HG03066 (cell line): ENCODE measurements around the gene LAMA3.

Source experiments
- ATAC-seq: cut with Tn5 transposase; IDR thresholded peaks from one replicate; pipeline ENCODE4 v1.9.1; 2021; ENCODE audit warnings: low read depth; ENCODE audit not compliant: unreplicated experiment

The LAMA3 gene

GRCh38 chr18:23927821-23928746 lies 238.8 kb downstream of the LAMA3 start:
- no peak for ATAC-seq

- no peak for ATAC-seq
Observed at GRCh38 chr18:23929362-23929930, 240.2 kb downstream of the LAMA3 start.

GRCh38 chr18:23930002-23930401 lies 240.7 kb downstream of the LAMA3 start:
- no peak for ATAC-seq

DNA sequence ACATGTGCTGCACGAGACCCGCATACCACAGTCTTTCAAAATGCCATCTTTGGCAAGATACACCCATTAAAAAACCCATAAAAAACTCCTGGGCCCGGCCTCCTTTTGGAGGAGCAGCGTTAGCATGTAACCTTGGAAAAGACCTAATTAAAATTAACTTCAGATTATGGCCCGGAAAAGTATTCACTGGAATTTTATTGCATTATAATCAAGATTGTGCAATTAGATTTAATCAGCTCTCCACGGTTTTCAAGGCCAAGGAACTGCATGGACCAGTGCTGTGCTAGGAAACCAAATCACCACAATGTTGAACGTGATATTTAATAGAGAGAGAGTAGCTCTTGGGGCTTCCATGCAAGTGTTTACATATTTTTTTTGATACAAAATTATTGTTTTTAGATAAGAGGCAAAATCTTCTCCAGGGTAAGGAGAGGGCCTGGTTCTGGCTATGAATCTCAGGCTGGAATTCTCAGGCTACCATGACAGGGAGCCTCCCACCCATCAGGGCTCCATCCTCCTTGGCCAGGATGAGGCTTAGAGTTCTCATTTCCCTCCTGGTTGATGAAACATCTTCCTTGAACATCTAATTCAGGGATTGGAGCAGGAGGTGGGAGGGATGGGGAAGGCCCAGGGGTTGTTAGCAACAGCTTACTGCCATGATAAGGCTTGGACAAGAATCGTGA lies 243.3 kb downstream of the LAMA3 start:
- ATAC-seq: no peak

- no peak for ATAC-seq
Observed at GRCh38 chr18:23933407-23933806, 244.2 kb downstream of the LAMA3 start.

GRCh38 chr18:23934252-23934651 lies 245.0 kb downstream of the LAMA3 start:
- no peak for ATAC-seq

DNA sequence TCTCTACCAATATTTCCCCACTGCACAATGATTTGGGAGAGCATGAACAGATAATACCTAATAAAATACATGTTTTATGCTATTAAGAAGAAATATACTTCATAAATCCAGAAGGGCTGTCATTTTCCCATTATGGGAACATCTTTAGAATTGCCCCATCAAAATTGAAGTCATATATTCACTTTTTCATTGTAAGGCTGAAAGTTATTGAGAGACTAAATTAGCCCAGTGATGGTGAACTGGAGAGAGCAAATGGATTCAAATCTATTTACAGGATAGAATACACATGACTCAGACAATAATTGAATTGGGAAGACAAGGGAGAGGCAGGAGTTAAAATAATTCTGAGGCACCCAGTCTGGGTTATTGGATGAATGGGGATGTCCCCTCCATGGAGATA lies 245.6 kb downstream of the LAMA3 start:
- ATAC-seq: no peak

DNA sequence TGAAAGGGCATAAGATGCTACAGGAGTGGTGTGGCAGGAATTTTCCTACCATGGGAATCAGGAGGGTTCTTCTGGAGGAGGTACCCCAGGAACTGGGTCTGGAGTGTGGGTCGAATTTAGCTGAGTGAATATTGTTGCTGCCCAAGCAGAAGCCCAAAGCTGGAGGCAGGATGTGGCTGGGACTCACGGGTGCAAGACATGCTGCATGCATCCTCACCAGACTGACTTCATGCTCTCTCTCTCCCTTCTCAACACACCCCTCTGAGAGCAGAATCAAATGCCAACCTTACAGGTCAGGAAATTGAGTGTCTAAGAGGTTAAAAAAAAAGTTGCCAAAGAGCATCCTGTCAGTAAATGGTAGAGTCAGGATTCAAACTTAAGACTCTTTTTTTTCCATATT lies 246.6 kb downstream of the LAMA3 start:
- ATAC-seq: no peak

- ATAC-seq: no peak
Observed at GRCh38 chr18:23936381-23936958, 247.2 kb downstream of the LAMA3 start.

DNA sequence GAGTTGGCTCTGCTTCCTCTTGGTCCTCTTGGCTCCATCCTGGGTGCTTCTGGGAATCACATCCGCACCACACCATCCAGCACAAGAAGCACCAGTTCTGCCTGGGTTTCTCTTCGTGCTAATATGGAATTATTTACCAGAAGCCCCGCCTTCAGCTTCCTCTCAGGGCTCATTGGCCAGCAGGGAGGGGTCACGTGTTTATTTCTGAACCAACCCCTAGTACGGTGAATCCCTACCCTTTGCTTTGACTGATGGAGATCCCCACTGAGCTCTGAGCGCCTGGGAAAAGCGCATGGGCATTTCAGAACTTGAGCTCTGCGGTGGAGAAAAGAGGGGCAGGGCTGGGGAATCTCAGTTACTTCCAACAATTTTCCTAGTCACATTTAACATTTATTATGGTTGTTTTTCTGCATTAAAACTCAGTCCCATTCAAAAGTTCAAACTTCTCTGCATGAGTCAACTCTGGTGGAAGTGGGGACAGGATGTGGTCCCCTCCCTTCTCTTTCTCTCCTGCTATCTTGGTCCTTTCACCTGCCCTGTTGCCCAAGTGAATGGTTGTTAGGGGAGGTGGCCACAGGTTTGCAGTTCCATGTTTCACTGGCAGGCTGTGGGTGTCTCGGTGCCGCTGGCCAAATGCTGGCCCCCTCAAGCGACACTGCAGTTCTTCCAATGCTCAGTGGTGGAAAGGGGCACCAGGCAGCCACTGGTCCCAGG lies 248.9 kb downstream of the LAMA3 start:
- ATAC-seq: no peak

DNA sequence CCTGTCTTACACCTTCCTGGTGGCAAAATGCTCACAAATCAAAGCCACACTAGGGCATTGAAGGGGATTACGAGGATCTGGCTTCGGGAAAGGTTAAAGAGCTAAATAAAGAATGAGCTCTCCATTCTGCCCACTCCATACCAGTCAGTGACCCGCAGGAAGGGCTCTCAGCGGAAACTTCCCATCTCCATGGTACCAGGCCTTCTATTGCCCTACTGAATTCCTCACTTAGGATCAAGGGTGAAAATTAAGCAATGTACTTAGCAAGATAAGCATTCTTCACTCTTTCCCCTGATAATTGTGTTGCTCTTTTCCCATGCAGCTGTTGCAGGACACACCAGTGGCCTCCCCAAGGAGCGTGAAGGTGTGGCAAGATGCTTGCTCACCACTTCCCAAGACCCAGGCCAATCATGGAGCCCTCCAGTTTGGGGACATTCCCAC lies 249.7 kb downstream of the LAMA3 start:
- no peak for ATAC-seq

DNA sequence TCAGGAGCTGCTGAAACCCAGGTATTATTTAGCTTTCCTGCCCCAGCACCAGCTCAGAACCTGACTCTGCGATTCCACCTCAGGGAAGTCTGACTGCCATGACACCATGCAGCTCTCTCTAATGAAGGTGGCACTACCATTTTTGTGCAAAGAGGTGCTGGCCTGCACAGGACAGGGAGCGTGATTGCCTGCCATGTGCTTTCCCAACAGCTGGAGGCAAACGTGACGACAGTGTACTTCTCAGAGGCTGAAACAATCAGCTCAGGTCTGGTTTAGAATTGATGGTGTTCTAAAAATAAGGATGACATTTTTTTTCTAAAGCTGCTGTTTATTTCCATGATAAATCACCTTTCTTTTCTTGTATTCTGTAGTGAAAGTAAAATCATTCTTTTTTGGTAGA lies 250.1 kb downstream of the LAMA3 start:
- no peak for ATAC-seq

DNA sequence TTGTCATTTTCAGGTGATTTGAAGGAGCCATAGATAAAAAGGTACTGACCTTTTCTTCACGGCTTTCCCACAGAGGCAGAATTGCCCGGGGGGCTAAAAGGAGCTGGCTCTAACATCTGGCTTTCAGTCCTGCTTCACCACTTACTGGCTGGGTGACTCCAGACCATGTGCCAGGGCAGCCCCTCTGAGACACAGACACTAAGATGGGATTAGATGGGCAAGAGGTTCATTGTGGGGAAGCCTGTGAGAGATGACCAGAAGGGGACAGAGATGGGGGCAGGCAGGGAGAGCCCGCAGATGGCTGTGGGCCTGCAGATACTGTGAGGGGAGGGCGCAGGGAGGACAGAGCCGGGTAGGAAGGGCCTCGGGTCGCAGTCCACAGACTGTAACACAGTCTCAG lies 250.6 kb downstream of the LAMA3 start:
- ATAC-seq: no peak

DNA sequence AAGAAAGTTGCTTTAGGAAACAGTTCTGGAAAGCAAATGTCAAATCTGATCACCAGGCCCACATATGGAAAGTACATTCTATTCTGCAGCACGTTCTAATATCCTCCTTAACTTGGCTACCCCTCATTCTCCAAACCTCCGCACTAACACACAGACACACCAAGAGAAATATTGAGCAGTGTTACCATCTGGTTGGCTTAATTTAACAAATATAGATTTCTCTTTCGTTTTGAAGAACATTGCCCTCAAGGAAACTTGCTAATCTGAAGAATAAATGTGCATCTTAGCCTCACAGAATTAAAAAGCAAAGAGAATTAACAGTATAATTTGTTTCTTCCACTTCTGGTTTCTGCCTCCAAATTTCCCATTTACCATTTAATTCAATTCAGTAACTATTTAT lies 252.5 kb downstream of the LAMA3 start:
- no peak for ATAC-seq

DNA sequence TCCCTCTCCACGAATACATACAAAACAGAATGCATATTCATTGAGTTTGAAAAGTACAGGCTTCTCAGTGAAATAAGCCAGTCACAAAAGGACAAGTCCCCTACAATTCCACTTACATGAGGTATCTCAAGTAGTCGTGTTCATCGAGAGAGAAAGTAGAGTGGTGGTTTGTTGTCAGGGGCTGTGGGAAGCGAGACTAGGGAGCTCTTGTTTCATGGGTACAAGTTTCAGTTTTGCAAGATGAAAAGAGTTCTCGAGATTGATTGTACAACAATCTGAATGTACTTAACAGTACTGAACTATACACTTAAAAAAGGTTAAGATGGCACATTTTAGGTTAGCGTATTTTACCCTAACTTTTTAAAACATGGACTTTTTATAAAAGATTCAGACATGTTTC lies 253.9 kb downstream of the LAMA3 start:
- peak; percentile 87 for ATAC-seq

- no peak for ATAC-seq
Observed at GRCh38 chr18:23943903-23944624, 254.8 kb downstream of the LAMA3 start.

DNA sequence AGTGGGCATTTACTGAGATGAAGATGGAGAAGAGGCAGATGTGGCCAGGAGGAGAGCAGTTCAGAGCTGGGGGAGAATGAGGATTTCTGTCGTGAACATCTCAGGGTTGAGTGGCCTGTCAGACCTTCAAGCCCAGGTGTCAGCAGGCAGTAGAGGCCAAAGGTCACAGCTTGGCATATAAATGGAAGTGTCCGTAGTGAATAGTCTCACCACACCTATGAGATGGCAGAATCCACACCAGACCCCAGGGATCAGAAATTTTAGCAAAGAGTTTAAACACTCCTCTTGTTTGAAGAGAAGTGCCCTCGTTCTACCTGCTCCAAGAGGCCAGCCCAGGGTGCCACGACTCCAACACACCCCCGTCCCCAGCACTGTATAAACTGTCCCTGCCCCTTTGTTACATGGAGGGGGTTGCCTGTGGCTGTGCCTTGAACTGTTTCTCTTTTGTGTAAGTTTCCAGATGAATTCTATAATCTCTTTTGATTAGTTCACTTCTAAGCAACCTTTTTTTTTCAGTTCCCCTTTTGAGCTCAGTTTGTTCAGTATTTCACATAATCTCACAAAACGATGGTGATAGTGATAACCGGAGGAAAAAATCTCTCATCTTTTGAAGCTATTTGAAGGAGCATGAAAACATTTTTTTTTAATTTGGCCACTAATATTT lies 256.3 kb downstream of the LAMA3 start:
- ATAC-seq: no peak

DNA sequence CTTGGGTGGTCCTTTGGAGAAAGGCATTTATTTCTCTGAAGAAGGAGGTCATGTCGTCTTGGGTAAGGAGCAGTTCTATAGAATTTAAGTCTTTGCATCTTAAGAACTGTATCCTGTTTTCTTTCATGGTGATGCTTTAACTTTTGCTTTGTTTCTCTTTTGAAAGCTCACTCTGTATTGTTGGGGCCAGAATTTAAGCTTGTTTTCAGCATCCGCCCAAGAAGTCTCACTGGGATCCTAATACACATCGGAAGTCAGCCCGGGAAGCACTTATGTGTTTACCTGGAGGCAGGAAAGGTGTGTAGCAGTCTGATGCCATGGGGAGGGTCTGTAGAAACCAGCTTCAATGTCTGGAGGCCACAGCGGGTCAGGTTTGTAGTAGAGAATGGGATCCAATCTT lies 260.6 kb downstream of the LAMA3 start:
- ATAC-seq: no peak

- ATAC-seq: no peak
Observed at GRCh38 chr18:23950644-23951043, 261.4 kb downstream of the LAMA3 start.
